Measurements from ENCODE around the gene PSTPIP2. TPM values are rescaled to one million over a fixed set of nuclear protein-coding genes. Genes with fewer than 3 reads are reported as not detected.
A peak's percentile ranks its signal among the peaks of the same experiment; 100 is the strongest.

PSTPIP2 gene
- total and polyA plus RNA-seq, 2 of the 13 experiments (the other 11 are each of a cell fraction or from before 2014, with no cell fraction given) = 0.25 to 0.27 TPM

GRCh38 chr18:45974088-45974536 lies 97.9 kb downstream of the PSTPIP2 start (continued):
- TF ChIP-seq ELF3 (CRISPR knock-in tag; IDR thresholded peaks at IDR 0.05) (0 out of 2 replicates have a peak, but pooled peaks have one; percentile 29), ZNF792 (CRISPR knock-in tag; IDR thresholded peaks at IDR 0.05) (no peak), CAMTA2 (CRISPR knock-in tag; IDR thresholded peaks at IDR 0.05; ENCODE audit: borderline replicate concordance) (no peak), MAX (IDR thresholded peaks at IDR 0.05) (no peak), TOPORS (CRISPR knock-in tag; IDR thresholded peaks at IDR 0.05) (no peak), MBD4 (IDR thresholded peaks at IDR 0.05; ENCODE audit: borderline replicate concordance, low read length) (no peak), MIER2 (CRISPR knock-in tag; IDR thresholded peaks at IDR 0.05) (no peak), NR2F6 (IDR thresholded peaks at IDR 0.05) (peak; percentile 55), NR2F6 (CRISPR knock-in tag; IDR thresholded peaks at IDR 0.05) (peak; percentile 59; the same call in 1 of the 2 replicates), ATRX (CRISPR knock-in tag; IDR thresholded peaks at IDR 0.05; ENCODE audit: borderline replicate concordance) (no peak), ZNF317 (CRISPR knock-in tag; IDR thresholded peaks at IDR 0.05) (no peak), FIP1L1 (IDR thresholded peaks at IDR 0.05; ENCODE audit: borderline replicate concordance, insufficient read depth, low read depth, low read length) (no peak), SMC3 (IDR thresholded peaks at IDR 0.05; ENCODE audit: low read length) (peak; percentile 85; the same call in 1 of the 2 replicates), GATAD1 (CRISPR knock-in tag; IDR thresholded peaks at IDR 0.05) (0 out of 2 replicates have a peak, but pooled peaks have one; percentile 20), ZNF362 (CRISPR knock-in tag; IDR thresholded peaks at IDR 0.05; ENCODE audit: borderline replicate concordance) (no peak), ZBTB20 (CRISPR knock-in tag; IDR thresholded peaks at IDR 0.05; ENCODE audit: borderline replicate concordance, low read depth) (no peak), ARNT (IDR thresholded peaks at IDR 0.05) (no peak), TFDP2 (CRISPR knock-in tag; IDR thresholded peaks at IDR 0.05) (no peak), ZNF326 (CRISPR knock-in tag; IDR thresholded peaks at IDR 0.05; ENCODE audit: borderline replicate concordance) (no peak), ZNF234 (CRISPR knock-in tag; conservative IDR thresholded peaks at IDR 0.05) (no peak), RAD21 (CRISPR knock-in tag; IDR thresholded peaks at IDR 0.05) (peak; percentile 33; the same call in 1 of the 2 replicates), ARHGAP35 (CRISPR knock-in tag; IDR thresholded peaks at IDR 0.05; ENCODE audit: borderline replicate concordance) (no peak), HIVEP1 (CRISPR knock-in tag; IDR thresholded peaks at IDR 0.05) (no peak), ZNF124 (CRISPR knock-in tag; IDR thresholded peaks at IDR 0.05) (0 out of 2 replicates have a peak, but pooled peaks have one; percentile 37), RXRA (CRISPR knock-in tag; IDR thresholded peaks at IDR 0.05) (no peak), ZNF589 (CRISPR knock-in tag; conservative IDR thresholded peaks at IDR 0.05) (no peak), ZKSCAN1 (IDR thresholded peaks at IDR 0.05; ENCODE audit: low read length) (no peak), ZNF616 (CRISPR knock-in tag; IDR thresholded peaks at IDR 0.05; ENCODE audit: low read depth) (no peak), SP5 (CRISPR knock-in tag; IDR thresholded peaks at IDR 0.05; ENCODE audit: borderline replicate concordance, low read depth) (no peak), KAT2B (IDR thresholded peaks at IDR 0.05; ENCODE audit: borderline replicate concordance, low read depth, low read length) (no peak), U2AF1 (optimal IDR thresholded peaks at IDR 0.05; ENCODE audit: low read depth, low read length) (no peak), ASH2L (IDR thresholded peaks at IDR 0.05; ENCODE audit: insufficient read length, low read depth, low read length) (no peak)

Measured in HepG2 (cell line).